Renal cortex interstitium (tissue), 11 donors: ENCODE results near the gene ABAT. TPM values are rescaled to one million over a fixed set of nuclear protein-coding genes. Genes with fewer than 3 reads are reported as not detected.

Experiments used
- DNase-seq, 11 donors: peaks; one replicate each; pipeline ENCODE4 v3.0.0-alpha.2; 2013; ENCODE audit warnings: low read depth in 9 of 11, low spot score in 4 of 11; ENCODE audit errors: extremely low read depth in 1 of 11
- polyA plus RNA-seq, 3 donors: library from polyadenylated mRNA; unstranded; fragments of 120-200 nt; gene quantifications; one replicate each; pipeline ENCODE4 v1.2.1, GENCODE V29; 2013; ENCODE audit not compliant: insufficient read length in 3 of 3

ABAT gene
- polyA plus RNA-seq, 3 donors, result 57.0 to 68.6 (median 65.7) TPM

GRCh38 chr16:8819411-8820034 lies 145.1 kb downstream of the ABAT start:
- no peak for DNase-seq

GRCh38 chr16:8822403-8822802 lies 148.0 kb downstream of the ABAT start:
- DNase-seq, result no peak

GRCh38 chr16:8826278-8826879 lies 152.0 kb downstream of the ABAT start:
- DNase-seq, result no peak

- DNase-seq, result no peak
Measured at GRCh38 chr16:8828541-8829165, 154.2 kb downstream of the ABAT start.

GRCh38 chr16:8831450-8831849 lies 157.0 kb downstream of the ABAT start:
- DNase-seq, result no peak

- DNase-seq, result no peak
Measured at GRCh38 chr16:8831871-8832716, 157.7 kb downstream of the ABAT start.

- no peak for DNase-seq
Measured at GRCh38 chr16:8832717-8833105, 158.3 kb downstream of the ABAT start.

Other genes with a start within 250 kb of the ABAT start
- gene TMEM114, start 84.1 kb upstream of the ABAT start, polyA plus RNA-seq, result under 1 TPM in 2 of 3 donors, not detected in 1; 0.11 to 0.18 TPM
- 10 to 100 TPM; 19.5 to 30.9 (median 22.0) TPM for gene METTL22, start 52.9 kb upstream of the ABAT start, polyA plus RNA-seq
- gene TMEM186, start 123.0 kb downstream of the ABAT start, polyA plus RNA-seq, result 10 to 100 TPM; 16.2 to 16.9 (median 16.9) TPM
- gene PMM2, start 123.2 kb downstream of the ABAT start, polyA plus RNA-seq, result 10 to 100 TPM; 19.8 to 24.5 (median 24.3) TPM
- gene CARHSP1, start 194.4 kb downstream of the ABAT start, polyA plus RNA-seq, result 10 to 100 TPM; 64.2 to 90.1 (median 77.0) TPM
- gene LITAFD, start 207.7 kb downstream of the ABAT start, polyA plus RNA-seq, result under 1 TPM in 1 of 3 donors, not detected in 2; 0.20 TPM